Glutamatergic neuron (in vitro differentiated cells): ENCODE data around the gene HSD17B12. TPM values are rescaled to one million over a fixed set of nuclear protein-coding genes. Genes with fewer than 3 reads are reported as not detected.

Source experiments
- DNase-seq: peaks from one replicate; pipeline ENCODE4 v3.0.0; 2022
- H3K27ac Mint-ChIP-seq: one replicate; pipeline ENCODE4 v1.8.0; 2020; ENCODE audit warnings: mild to moderate bottlenecking, mixed read lengths, inconsistent platforms; ENCODE audit not compliant: unreplicated experiment
- H3K27me3 Mint-ChIP-seq: one replicate; pipeline ENCODE4 v1.8.0; 2020; ENCODE audit warnings: mild to moderate bottlenecking, moderate library complexity, mixed read lengths, inconsistent platforms; ENCODE audit not compliant: unreplicated experiment
- H3K36me3 Mint-ChIP-seq: one replicate; pipeline ENCODE4 v1.8.0; 2020; ENCODE audit warnings: mild to moderate bottlenecking, mixed read lengths, inconsistent platforms; ENCODE audit not compliant: unreplicated experiment
- H3K4me1 Mint-ChIP-seq: one replicate; pipeline ENCODE4 v1.8.0; 2020; ENCODE audit warnings: mild to moderate bottlenecking, low read depth, mixed read lengths, inconsistent platforms; ENCODE audit not compliant: unreplicated experiment
- H3K4me3 Mint-ChIP-seq: one replicate; pipeline ENCODE4 v1.8.0; 2020; ENCODE audit warnings: mild to moderate bottlenecking, mixed read lengths, inconsistent platforms; ENCODE audit not compliant: unreplicated experiment
- H3K9me3 Mint-ChIP-seq: one replicate; pipeline ENCODE4 v1.8.0; 2020; ENCODE audit warnings: mild to moderate bottlenecking, moderate library complexity, mixed read lengths, inconsistent platforms; ENCODE audit not compliant: unreplicated experiment
- CTCF ChIP-seq: fragments of 200-600 bp; sonication (generic); IDR thresholded peaks from one replicate; pipeline ENCODE4 v1.5.0; 2021; ENCODE audit not compliant: partially characterized antibody, unreplicated experiment
- total RNA-seq: library from RNA; stranded (reverse); fragmentation: NEBNext Ultra II Directional; extraction: Animal tissue kit (Norgen Biotek cat#: 25700); gene quantifications from one replicate; pipeline ENCODE4 v1.2.1, GENCODE V29; 2021; ENCODE audit not compliant: unreplicated experiment

HSD17B12 gene
- total RNA-seq, 1 donor from 2014 or later = 140 TPM

- Mint-ChIP-seq H3K9me3 (no peaks in the 10 kb centered on the region), H3K27me3 (peaks cover 5% of the 10 kb centered on the region), H3K36me3 (no peaks in the 10 kb centered on the region), H3K4me1 (no peaks in the 10 kb centered on the region), H3K27ac (no peak overlapping the region), H3K4me3 (no peak overlapping the region)
- TF ChIP-seq CTCF = no peak
- no peak for DNase-seq
These were observed 188.5 kb downstream of the HSD17B12 start for GRCh38 chr11:43868852-43869567.

- Mint-ChIP-seq H3K4me1 (no peaks in the 10 kb centered on the region), H3K36me3 (no peaks in the 10 kb centered on the region), H3K27ac (no peak overlapping the region), H3K4me3 (no peak overlapping the region), H3K27me3 (peaks cover 5% of the 10 kb centered on the region), H3K9me3 (no peaks in the 10 kb centered on the region)
- no peak for TF ChIP-seq CTCF
- DNase-seq = no peak
These were observed 190.5 kb downstream of the HSD17B12 start for GRCh38 chr11:43871051-43871450.

- H3K27me3 Mint-ChIP-seq = peaks cover 7% of the 10 kb centered on the region
- H3K4me1 Mint-ChIP-seq = no peaks in the 10 kb centered on the region
- no peak overlapping the region for H3K4me3 Mint-ChIP-seq
- H3K36me3 Mint-ChIP-seq = no peaks in the 10 kb centered on the region
- no peak for DNase-seq
- no peak overlapping the region for H3K27ac Mint-ChIP-seq
- H3K9me3 Mint-ChIP-seq = no peaks in the 10 kb centered on the region
- no peak for TF ChIP-seq CTCF
These were observed 192.5 kb downstream of the HSD17B12 start for GRCh38 chr11:43872995-43873394.

GRCh38 chr11:43874078-43874477 lies 193.5 kb downstream of the HSD17B12 start:
- no peak for DNase-seq
- H3K27ac Mint-ChIP-seq = no peak overlapping the region
- no peak overlapping the region for H3K4me3 Mint-ChIP-seq
- no peaks in the 10 kb centered on the region for H3K36me3 Mint-ChIP-seq
- peaks cover under 1% of the 10 kb centered on the region for H3K9me3 Mint-ChIP-seq
- H3K4me1 Mint-ChIP-seq = no peaks in the 10 kb centered on the region
- no peak for TF ChIP-seq CTCF
- H3K27me3 Mint-ChIP-seq = peaks cover 9% of the 10 kb centered on the region

DNA sequence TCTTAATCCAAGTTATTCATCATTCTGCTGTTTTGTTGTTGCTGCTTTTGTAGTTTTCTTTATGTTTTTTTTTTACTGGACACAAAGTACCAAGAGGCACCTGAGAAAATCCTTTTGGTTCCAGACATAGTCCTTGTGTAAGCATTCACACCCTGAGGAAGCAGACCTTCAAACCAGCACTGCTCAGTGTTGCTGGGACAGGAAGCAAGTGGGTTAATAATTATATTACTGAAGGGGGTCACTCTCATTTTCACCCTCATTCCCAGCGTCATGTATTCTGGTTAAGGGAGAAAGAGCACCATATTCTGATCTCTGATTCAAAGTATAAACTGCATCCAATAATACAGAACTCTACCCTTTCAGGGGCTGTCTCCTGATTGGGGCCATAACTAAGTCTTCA lies 194.2 kb downstream of the HSD17B12 start:
- no peak for DNase-seq
- H3K9me3 Mint-ChIP-seq = peaks cover 2% of the 10 kb centered on the region
- TF ChIP-seq CTCF = no peak
- H3K4me1 Mint-ChIP-seq = no peaks in the 10 kb centered on the region
- no peak overlapping the region for H3K4me3 Mint-ChIP-seq
- no peak overlapping the region for H3K27ac Mint-ChIP-seq
- peaks cover 6% of the 10 kb centered on the region for H3K27me3 Mint-ChIP-seq
- no peaks in the 10 kb centered on the region for H3K36me3 Mint-ChIP-seq
